Stimulated activated CD4-positive, alpha-beta T cell treated with anti-CD3 and anti-CD28 coated beads, Interleukin-2, amount 100 ng/mL, for 4 hours (primary cell): ENCODE results near the gene SLC25A38.

ENCODE experiments used
- DNase-seq: peaks from one replicate; pipeline ENCODE4 v3.0.0-alpha.2; 2020; ENCODE audit warnings: low read depth

Gene SLC25A38

DNA sequence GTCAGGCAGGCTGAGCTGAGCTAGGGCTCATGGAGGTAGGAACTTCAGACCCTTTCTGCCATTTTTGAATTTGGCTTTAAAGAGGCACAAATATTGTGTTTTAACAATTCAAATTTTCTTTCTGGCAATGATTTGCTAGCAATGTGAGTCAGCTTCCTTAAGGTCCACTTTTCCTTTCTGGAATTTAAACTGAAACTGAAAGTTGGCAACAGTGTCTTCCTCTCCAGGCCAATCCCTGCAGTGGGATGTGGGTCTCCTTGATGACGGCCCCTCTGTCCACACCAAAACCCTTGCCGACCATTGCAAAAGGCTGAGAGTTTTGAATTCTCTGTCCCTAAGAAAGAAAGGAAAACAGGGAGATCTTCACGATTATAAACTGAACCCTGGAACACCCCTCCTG lies 50.5 kb downstream of the SLC25A38 start:
- no peak for DNase-seq

DNA sequence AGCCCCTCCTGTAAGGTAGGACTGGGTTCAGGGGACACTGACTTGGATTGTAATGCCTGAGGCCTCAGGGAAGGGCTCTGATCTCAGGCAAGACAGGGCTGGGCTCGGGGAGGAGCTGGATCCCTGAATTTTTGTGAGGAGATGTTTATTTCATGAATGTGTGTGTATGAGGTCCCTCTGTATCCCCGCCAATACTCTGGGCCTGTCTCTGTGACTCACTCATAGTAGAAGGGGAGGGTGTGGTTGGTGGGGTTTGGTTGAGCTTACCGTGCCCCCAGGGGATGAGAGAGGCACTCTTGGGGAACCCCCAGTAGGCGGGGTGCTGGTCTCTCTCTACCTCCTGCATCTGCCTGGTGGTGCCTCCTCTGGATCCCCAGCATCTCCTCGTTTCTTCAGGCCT lies 51.4 kb downstream of the SLC25A38 start:
- no peak for DNase-seq

DNA sequence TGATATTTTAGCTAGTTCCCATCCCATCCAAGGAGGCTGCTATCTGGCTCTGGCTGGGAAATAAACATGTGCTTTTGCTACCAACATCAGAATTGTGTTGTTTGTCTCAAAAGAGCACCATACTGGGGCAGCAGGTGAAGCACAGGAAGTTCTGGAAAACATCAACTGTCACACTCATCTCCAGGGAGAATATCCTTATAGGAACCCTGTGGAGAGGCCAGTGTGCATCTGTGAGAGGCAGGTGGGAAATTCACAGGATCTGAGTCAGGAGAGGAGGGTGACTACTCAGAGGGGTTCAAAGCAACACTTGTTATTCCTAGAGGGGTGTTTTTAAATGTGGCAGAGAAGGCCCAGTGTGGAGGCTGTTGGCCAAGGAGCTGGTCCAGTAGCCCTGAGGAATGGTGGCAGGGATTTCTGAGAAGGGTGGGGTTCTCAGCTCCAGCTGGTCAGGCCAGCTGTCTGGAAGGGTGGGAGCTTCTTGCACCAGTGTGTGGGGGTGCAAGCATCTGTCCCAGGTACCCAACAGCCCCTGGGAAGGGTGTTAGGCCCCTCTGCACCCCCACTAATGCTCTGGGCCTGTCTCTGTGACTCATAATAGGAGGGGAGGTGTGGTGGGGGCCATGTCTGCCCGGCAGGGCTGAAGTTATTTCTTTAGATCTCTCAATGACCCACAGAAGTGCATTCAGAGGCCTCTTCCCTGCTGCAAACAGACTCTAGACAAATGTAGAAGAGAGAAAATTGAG lies 52.0 kb downstream of the SLC25A38 start:
- DNase-seq: no peak

DNA sequence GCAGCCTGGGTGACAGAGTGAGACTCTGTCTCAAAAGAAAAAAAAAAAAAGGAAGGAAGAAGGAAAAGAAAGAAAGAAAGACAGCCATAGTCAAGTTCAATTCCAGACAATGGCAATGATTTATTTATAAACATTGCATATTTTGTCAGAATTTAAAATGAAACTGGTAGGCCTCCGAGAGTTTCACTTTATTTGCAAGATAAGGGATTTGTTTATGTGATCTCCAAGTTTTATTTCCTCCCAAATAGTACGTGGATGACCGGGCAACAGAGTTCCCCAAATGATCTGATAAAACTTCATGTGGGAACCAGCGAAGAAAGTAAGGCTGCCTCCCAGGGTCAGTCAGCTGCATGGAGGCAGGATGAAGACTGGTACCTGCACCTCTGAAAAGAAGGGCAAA lies 55.7 kb downstream of the SLC25A38 start:
- DNase-seq: no peak

DNA sequence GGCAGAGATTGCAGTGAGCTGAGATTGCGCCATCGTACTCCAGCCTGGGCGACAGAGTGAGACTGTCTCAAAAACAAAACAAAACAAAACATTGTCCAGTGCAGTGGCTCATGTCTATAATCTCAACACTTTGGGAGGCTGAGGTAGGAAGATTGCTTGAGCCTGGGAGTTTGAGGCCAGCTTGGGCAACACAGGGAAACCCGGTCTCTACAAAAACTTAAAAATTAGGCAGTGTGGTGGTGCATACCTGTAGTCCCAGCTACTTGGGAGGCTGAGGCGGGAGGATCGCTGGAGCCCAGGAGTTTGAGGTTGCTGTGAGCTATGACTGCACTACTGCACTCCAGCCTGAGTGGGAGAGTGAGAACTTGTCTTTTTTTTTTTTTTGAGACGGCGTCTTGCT lies 57.1 kb downstream of the SLC25A38 start:
- no peak for DNase-seq

DNA sequence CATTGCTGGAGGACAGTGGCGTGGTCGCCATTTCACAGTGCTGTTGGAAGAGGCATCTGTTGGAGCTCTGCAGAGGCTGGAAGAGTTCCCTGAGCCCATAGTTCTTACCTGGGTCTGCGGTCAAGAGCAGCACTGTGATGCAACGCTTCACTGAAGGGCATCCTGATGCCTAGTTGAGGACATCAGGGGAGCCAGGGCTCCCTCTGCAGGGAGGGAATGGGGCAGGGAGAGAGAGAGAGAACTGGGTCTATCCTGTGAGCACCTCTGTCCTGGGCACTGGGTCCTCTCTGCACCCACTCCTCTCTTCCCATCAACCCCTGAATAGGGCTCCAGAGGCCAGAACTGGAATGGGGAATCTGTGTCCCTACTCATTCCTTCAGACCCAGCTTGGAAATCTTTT lies 60.4 kb downstream of the SLC25A38 start:
- no peak for DNase-seq

DNA sequence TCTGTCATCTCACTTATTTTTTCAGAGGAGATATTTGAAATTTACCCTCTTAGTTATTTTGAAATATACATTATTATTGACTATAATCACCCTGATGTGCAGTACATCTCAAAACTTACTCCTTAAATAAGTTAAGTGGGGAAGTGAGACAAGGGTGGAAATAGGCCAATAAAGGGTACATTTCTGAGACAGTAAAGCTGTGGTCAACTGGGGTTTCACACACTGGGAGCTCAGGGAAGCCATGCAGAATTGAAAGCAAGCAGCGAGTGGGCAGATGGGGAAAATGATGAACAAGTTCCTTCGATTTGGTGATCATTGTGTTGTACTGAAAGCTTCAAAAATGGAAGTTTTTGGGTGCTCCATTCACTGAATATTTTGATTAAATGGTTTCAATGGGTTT lies 62.8 kb downstream of the SLC25A38 start:
- DNase-seq: no peak

DNA sequence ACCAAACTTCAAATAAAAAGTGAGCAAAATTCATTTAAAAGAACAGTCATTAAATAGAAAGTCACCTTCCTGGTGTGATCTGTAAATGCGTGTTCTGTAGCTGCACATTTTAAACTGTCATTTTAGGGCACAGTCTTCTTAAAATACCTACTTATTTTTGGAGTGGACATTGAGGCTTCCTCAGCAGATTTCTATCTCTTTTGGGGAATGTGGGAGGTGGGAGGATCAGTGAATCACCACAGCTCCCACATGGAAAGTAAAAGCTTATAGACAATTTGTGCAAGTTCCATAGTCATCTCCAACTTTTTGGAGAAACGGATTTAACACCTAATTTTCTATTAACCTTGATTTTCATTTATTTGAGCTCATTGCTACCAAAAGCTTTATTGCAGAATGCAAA lies 63.3 kb downstream of the SLC25A38 start:
- DNase-seq: no peak
